ENCODE results near the gene FGR. TPM values are rescaled to one million over a fixed set of nuclear protein-coding genes. Genes with fewer than 3 reads are reported as not detected.

FGR gene
- total and polyA plus RNA-seq, 2 donors (not counting 1 experiment from before 2014, with no cell fraction given), result 57.0 to 295 TPM

DNA sequence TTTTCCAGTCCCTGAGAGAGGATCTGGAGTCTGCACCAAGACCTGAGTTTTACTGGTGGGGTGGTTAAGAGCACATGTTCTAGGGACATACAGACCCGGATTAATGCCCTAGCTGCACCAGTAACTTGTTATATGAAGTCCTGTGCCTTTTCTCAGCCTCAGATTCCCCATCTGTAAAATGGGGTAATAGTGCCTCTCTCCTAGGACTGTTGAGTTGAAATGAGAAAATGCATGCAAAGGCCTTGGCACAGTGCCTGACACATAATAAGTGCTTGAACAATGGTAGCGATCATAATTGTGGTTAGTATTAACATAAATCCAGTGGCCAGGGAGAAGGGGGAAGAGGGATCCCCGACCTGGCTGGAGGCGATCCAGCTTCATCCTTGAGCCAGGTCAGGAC, 43.4 kb downstream of the FGR start:
- CTCF ChIA-PET, result interaction anchor here (0.6 to 2.1 kb wide), 3 partner anchors 14 to 37 kb away, joined by 3 to 6 read pairs (median 4); no protein-coding TSS in a partner anchor
- POLR2A ChIA-PET, result no interaction called here

DNA sequence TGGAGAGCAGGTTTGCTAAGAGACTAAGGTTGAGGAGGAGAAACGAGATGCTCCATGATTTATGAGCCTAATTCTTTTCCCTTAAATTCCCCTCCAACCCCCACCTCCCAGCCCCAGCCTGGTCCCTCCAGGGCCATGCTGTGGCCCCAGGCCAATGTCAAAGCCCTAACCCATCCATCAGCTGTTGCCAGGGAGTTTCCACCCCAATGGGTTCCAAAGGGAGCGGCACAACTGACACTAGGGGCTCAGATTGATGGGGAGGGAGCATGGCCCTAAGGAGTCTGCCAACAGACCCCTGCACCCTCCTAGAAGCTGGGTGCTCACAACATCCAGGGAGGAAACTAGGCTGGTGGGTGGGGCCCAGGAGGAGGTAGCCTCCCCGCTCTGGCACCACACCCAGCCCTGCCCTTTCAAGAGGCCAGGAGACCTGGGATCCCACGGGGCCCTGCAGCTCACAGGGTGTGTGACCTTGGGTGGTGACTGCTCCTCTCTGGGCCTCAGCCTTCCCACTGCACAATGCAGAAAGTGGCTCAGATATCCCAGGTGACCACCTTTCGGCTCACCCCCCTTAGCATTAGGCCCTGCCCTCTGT, 44.0 kb downstream of the FGR start:
- no peaks in the 10 kb centered on the region for H3K27me3 ChIP-seq (replicated peaks in 1 of 4; ENCODE audit: control extremely low read depth in 1 of 4, control insufficient read depth in 3 of 4, insufficient read depth in 4 of 4, low read length in 3 of 4)
- POLR2A ChIA-PET, result no interaction called here
- H3K4me1 ChIP-seq (ENCODE audit: control insufficient read depth in 2 of 2, insufficient read depth in 2 of 2, low read length in 2 of 2), result peaks cover 3 to 27% of the 10 kb centered on the region in 2 donors
- Mint-ChIP-seq H3K4me1 (peaks cover 6% of the 10 kb centered on the region), H3K9me3 (ENCODE audit: insufficient read depth) (no peaks in the 10 kb centered on the region), H3K4me3 (no peak overlapping the region), H3K27me3 (no peaks in the 10 kb centered on the region), H3K27ac (no peak overlapping the region)
- ATAC-seq (ENCODE audit: low read depth) (no peak), DNase-seq (no peak)
- CTCF ChIA-PET, result interaction anchor here (0.6 to 2.1 kb wide), 4 partner anchors 10 to 36 kb away, joined by 3 to 6 read pairs (median 4); no protein-coding TSS in a partner anchor
- no peaks in the 10 kb centered on the region for H3K9me3 ChIP-seq (ENCODE audit: control extremely low read depth in 1 of 3, control insufficient read depth in 2 of 3, insufficient read depth in 1 of 3, low read length in 2 of 3)
- 89% methylated on average over 4 of the region's 5 CpGs for WGBS (ENCODE audit: insufficient coverage)
- TF ChIP-seq, protein P1, sequence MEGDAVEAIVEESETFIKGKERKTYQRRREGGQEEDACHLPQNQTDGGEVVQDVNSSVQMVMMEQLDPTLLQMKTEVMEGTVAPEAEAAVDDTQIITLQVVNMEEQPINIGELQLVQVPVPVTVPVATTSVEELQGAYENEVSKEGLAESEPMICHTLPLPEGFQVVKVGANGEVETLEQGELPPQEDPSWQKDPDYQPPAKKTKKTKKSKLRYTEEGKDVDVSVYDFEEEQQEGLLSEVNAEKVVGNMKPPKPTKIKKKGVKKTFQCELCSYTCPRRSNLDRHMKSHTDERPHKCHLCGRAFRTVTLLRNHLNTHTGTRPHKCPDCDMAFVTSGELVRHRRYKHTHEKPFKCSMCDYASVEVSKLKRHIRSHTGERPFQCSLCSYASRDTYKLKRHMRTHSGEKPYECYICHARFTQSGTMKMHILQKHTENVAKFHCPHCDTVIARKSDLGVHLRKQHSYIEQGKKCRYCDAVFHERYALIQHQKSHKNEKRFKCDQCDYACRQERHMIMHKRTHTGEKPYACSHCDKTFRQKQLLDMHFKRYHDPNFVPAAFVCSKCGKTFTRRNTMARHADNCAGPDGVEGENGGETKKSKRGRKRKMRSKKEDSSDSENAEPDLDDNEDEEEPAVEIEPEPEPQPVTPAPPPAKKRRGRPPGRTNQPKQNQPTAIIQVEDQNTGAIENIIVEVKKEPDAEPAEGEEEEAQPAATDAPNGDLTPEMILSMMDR (IDR thresholded peaks at IDR 0.05), result no peak
- TF ChIP-seq EZH2 (IDR thresholded peaks at IDR 0.05; ENCODE audit: borderline replicate concordance, insufficient read depth, low read depth, low read length, poor library complexity, severe bottlenecking), result no peak
- no peak overlapping the region for H3K27ac ChIP-seq (ENCODE audit: low read length in 2 of 2)
- intact Hi-C loops (cut with micrococcal nuclease), result no loop called here
- H3K79me2 ChIP-seq (ENCODE audit: control insufficient read depth, insufficient read depth, low read length), result peaks cover 97% of the 10 kb centered on the region
- peaks cover 0 to 18% of the 10 kb centered on the region in 2 experiments for H3K36me3 ChIP-seq (replicated peaks in 1 of 2; ENCODE audit: control extremely low read depth in 1 of 2, control insufficient read depth in 1 of 2, extremely low read depth in 1 of 2, insufficient read depth in 2 of 2, low read length in 1 of 2)
- peaks cover 47% of the 10 kb centered on the region for H4K20me1 ChIP-seq (ENCODE audit: control insufficient read depth, insufficient read depth, low read length, poor library complexity, severe bottlenecking)
- no peak overlapping the region for H3K4me2 ChIP-seq (replicated peaks; ENCODE audit: low read depth, low read length, poor library complexity, severe bottlenecking)
- no peak overlapping the region for H3K4me3 ChIP-seq (ENCODE audit: control extremely low read depth in 1 of 5, extremely low read depth in 1 of 5, insufficient read depth in 1 of 5, low read depth in 2 of 5, low read length in 4 of 5)
- no peak overlapping the region for H3K9ac ChIP-seq (ENCODE audit: low read length)
- H2AFZ ChIP-seq (ENCODE audit: insufficient read depth, low read depth, low read length, poor library complexity, severe bottlenecking), result no peak overlapping the region

More for the DNA sequence above, 43.4 kb downstream of the FGR start:
- Mint-ChIP-seq H3K27me3 (no peaks in the 10 kb centered on the region), H3K4me1 (peaks cover 6% of the 10 kb centered on the region), H3K4me3 (no peak overlapping the region), H3K9me3 (ENCODE audit: insufficient read depth) (no peaks in the 10 kb centered on the region), H3K27ac (no peak overlapping the region)
- Histone ChIP-seq H3K9me3 (ENCODE audit: control extremely low read depth in 1 of 3, control insufficient read depth in 2 of 3, insufficient read depth in 1 of 3, low read length in 2 of 3) (no peaks in the 10 kb centered on the region), H4K20me1 (ENCODE audit: control insufficient read depth, insufficient read depth, low read length, poor library complexity, severe bottlenecking) (peaks cover 53% of the 10 kb centered on the region), H3K4me2 (replicated peaks; ENCODE audit: low read depth, low read length, poor library complexity, severe bottlenecking) (no peak overlapping the region), H3K27me3 (replicated peaks in 1 of 4; ENCODE audit: control extremely low read depth in 1 of 4, control insufficient read depth in 3 of 4, insufficient read depth in 4 of 4, low read length in 3 of 4) (no peaks in the 10 kb centered on the region), H3K79me2 (ENCODE audit: control insufficient read depth, insufficient read depth, low read length) (peaks cover 97% of the 10 kb centered on the region), H3K4me3 (ENCODE audit: control extremely low read depth in 1 of 5, extremely low read depth in 1 of 5, insufficient read depth in 1 of 5, low read depth in 2 of 5, low read length in 4 of 5) (no peak overlapping the region), H2AFZ (ENCODE audit: insufficient read depth, low read depth, low read length, poor library complexity, severe bottlenecking) (no peak overlapping the region), H3K27ac (ENCODE audit: low read length in 2 of 2) (no peak overlapping the region), H3K36me3 (replicated peaks in 1 of 2; ENCODE audit: control extremely low read depth in 1 of 2, control insufficient read depth in 1 of 2, extremely low read depth in 1 of 2, insufficient read depth in 2 of 2, low read length in 1 of 2) (peaks cover 0 to 18% of the 10 kb centered on the region in 2 experiments), H3K4me1 (ENCODE audit: control insufficient read depth in 2 of 2, insufficient read depth in 2 of 2, low read length in 2 of 2) (peaks cover 9 to 33% of the 10 kb centered on the region in 2 donors), H3K9ac (ENCODE audit: low read length) (no peak overlapping the region)
- no peak for ATAC-seq (ENCODE audit: low read depth)
- TF ChIP-seq, protein P1 (IDR thresholded peaks at IDR 0.05), result no peak
- TF ChIP-seq EZH2 (IDR thresholded peaks at IDR 0.05; ENCODE audit: borderline replicate concordance, insufficient read depth, low read depth, low read length, poor library complexity, severe bottlenecking), result no peak
- intact Hi-C loops (cut with micrococcal nuclease), result no loop called here
- WGBS (ENCODE audit: insufficient coverage), result 100% methylated on average over 1 of the region's 4 CpGs
- DNase-seq, result no peak
